DMS79 treated with DMSO at 0.1 percent for 48 hours (cell line): ENCODE data around the gene ZNF384.

ENCODE experiments used
- DNase-seq: peaks from one replicate; lab custom pipeline; 2025; lab: John Stamatoyannopoulos, UW

Gene ZNF384

DNA sequence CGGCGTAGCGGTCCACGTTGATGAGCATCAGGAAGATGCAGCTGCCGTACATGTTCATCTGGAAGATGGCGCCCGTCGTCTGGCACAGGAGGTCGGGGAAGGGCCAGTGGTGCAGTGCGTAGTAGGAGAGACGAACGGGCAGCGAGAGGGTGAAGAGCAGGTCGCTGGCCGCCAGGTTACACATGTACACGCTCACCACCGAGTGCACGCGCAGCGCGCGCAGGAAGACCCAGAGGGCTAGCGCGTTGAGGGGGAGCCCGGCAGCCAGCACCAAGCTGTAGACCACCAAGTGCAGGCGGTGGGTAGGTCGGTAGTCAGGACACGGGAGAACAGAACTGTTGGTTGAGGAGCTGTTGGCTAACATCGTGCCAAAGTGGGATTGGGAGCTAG is 68.3 kb downstream of the ZNF384 start:
- DNase-seq = no peak

DNA sequence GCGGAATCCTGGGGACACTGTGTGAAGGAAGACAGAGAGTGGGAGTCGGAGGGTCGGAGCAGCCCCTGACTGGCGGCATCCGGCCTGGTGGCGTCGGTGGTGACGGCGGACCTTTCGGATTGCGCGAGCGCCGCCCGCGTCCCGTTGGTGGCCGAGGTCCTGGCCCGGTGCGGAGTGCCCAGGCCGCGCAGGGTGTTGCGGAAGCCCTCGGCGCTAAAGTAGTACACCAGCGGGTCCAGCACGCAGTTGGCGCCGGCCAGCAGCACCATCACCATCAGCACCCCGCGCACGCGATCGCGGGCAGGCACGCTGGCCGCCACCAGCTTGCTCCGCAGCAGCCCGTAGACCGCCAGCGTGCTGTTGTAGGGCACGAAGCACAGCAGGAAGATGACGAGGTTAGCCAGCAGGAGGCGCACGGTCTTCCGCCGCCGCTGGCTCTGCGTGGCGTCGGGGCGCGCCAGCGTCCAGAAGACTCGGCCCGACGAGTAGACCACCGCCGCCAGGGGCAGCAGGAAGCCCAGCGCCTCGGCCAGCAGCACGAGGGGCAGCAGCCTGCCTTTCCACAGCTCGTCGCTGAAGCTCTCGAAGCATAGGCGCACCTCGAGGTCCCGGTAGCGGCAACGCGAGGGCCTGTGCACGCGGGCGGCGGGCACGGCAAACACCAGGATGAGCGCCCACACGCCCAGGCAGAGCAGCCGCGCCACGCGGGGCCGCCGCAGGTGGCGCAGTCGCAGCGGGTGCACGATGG is 68.9 kb downstream of the ZNF384 start:
- DNase-seq = no peak

DNA sequence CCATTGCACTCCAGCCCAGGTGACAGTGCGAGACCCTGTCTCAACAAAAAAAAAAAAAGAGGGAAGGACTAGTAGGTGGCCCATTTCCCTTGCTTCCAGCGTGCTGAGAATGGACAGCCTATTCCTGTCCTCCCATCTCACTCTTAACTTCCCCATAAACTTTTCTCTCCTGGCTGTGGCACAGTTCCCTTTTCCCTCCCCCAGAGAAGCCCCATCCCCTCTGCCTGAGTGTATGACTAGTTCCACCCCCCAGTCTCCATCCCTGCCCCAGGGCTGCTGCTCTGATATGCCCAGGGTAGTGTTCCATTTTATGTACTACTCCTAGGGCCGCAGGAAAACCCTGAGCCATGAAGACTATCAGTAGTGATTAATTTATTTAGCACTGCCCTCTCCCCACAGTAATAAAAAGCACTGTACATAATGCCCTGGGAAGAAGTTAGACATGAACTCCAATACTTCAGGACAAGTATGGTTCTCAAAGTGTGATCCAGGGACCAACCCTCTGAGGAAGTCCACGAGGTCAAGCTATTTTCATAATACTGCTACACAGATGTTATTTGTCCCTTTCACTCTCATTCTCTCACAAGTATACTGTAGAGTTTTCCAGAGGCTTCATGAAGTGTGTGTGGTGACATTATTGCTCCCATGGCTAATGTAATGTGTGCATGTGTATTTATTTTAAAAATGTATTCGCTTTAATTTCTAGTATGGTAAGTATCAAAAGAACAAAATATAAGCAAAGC is 70.5 kb downstream of the ZNF384 start:
- no peak for DNase-seq
